ENCODE results near the gene GART.

The GART gene

GRCh38 chr21:33539616-33540015 lies 2.3 kb downstream of the GART start:
- no peak for TF ChIP-seq CTCF (IDR thresholded peaks at IDR 0.05; ENCODE audit: insufficient read depth, low read length, missing control alignments)
- H3K4me3 ChIP-seq (ENCODE audit: low read depth, low read length): no peak overlapping the region
- DNase-seq (ENCODE audit: low read depth, low spot score): no peak
- POLR2A ChIA-PET: no interaction called here
- CTCF ChIA-PET: interaction anchor here (1.0 kb wide), 1 partner anchor 64 kb away, joined by 3 read pairs; no protein-coding TSS in a partner anchor

GRCh38 chr21:33537212-33537611 lies 4.7 kb downstream of the GART start:
- TF ChIP-seq CTCF (IDR thresholded peaks at IDR 0.05; ENCODE audit: insufficient read depth, low read length, missing control alignments): no peak
- ChIA-PET CTCF (interaction anchor here (1.2 to 2.2 kb wide), 2 partner anchors 17 to 69 kb away, joined by 3 to 8 read pairs; no protein-coding TSS in a partner anchor), POLR2A (no interaction called here)
- DNase-seq (ENCODE audit: low read depth, low spot score): no peak
- H3K4me3 ChIP-seq (ENCODE audit: low read depth, low read length): no peak overlapping the region

DNA sequence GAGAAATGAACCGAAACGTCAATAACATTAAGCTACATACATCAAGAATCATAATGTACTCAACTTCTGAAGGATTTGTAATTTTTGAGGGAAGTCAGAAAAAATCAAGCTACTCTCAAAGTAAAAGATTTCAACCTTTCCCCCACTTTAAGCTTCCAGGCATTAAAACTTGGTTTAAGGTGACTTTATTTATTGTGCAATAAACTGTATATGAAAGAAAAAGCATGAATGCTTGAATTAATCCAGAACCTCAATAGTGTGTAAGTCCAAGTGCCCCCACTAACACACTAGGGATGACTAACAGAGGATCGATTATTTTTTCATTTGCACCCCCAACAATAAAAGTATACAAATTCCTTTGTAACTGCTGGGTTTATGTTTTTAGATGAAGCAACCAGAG lies 10.9 kb downstream of the GART start:
- CTCF ChIA-PET: interaction anchor here (1.2 kb wide), 1 partner anchor 14 kb away, joined by 3 read pairs; no protein-coding TSS in a partner anchor
- POLR2A ChIA-PET: interaction anchor here (0.7 kb wide), 1 partner anchor 20 kb away, joined by 3 read pairs; no protein-coding TSS in a partner anchor
- no peak overlapping the region for H3K4me3 ChIP-seq (ENCODE audit: low read depth, low read length)
- TF ChIP-seq CTCF (IDR thresholded peaks at IDR 0.05; ENCODE audit: insufficient read depth, low read length, missing control alignments): no peak
- no peak for DNase-seq (ENCODE audit: low read depth, low spot score)

GRCh38 chr21:33522953-33523349 lies 19.0 kb downstream of the GART start:
- H3K4me3 ChIP-seq (ENCODE audit: low read depth, low read length): no peak overlapping the region
- ChIA-PET CTCF (interaction anchor here (0.7 kb wide), 1 partner anchor 83 kb away, joined by 3 read pairs; no protein-coding TSS in a partner anchor), POLR2A (no interaction called here)
- no peak for TF ChIP-seq CTCF (IDR thresholded peaks at IDR 0.05; ENCODE audit: insufficient read depth, low read length, missing control alignments)
- DNase-seq (ENCODE audit: low read depth, low spot score): no peak

DNA sequence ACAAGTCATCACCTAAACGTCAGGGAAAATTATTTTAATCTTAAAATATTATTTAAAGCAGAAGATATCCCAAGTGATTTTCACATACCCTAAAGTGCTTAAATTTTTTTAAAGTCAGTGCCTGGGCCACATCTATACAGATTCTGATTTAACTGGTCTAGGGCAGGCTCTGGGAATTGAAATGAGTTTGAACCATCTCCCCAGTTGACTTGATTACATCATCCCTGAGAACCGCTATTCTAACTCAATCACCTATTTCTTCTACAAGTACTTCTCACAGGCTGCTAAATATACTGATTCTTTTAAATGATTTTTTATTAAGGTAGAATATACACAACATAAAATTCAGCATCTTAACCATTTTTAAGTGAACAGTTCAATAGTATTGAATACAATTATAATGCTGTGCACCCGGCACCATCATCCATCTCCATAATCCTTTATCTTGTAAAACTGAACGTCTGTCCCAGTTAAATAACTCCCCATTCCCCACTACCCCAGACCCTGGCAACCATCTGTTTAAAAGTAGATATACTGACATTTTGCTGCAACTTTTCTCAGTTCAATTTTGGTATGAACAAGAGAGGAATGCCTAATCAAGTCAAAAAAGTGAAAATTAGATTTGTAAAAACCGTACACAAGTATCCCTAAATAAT lies 19.5 kb downstream of the GART start:
- CTCF ChIA-PET: no interaction called here
- no peak for TF ChIP-seq CTCF (IDR thresholded peaks at IDR 0.05; ENCODE audit: insufficient read depth, low read length, missing control alignments)
- POLR2A ChIA-PET: interaction anchor here (0.6 kb wide), 1 partner anchor 8 kb away, joined by 3 read pairs; no protein-coding TSS in a partner anchor

GRCh38 chr21:33518899-33519298 lies 23.0 kb downstream of the GART start:
- POLR2A ChIA-PET: no interaction called here

More for the DNA sequence above, 19.5 kb downstream of the GART start:
- DNase-seq (ENCODE audit: low read depth, low spot score): no peak
- H3K4me3 ChIP-seq (ENCODE audit: low read depth, low read length): no peak overlapping the region

More at GRCh38 chr21:33518899-33519298, 23.0 kb downstream of the GART start:
- CTCF ChIA-PET: interaction anchor here (1.6 kb wide), 1 partner anchor 87 kb away, joined by 5 read pairs; no protein-coding TSS in a partner anchor
- TF ChIP-seq CTCF (IDR thresholded peaks at IDR 0.05; ENCODE audit: insufficient read depth, low read length, missing control alignments): no peak
- no peak overlapping the region for H3K4me3 ChIP-seq (ENCODE audit: low read depth, low read length)
- DNase-seq (ENCODE audit: low read depth, low spot score): no peak
